Measurements from ENCODE around the gene SH3D21. TPM values are rescaled to one million over a fixed set of nuclear protein-coding genes. Genes with fewer than 3 reads are reported as not detected.
A peak's percentile ranks its signal among the peaks of the same experiment; 100 is the strongest.

The SH3D21 gene
- total RNA-seq = 1 to 10 TPM in 5 of 9 donors, under 1 TPM in 4; 0.38 to 3.1 (median 1.4) TPM
- polyA plus RNA-seq = 1 to 10 TPM in 1 of 2 donors, under 1 TPM in 1; 0.72 to 2.2 TPM
- long read RNA-seq, donor 1, partial matches to known transcripts = 0 of 3 reads
- long read RNA-seq, donor 1, other reads (novel, unspliced or antisense) = 3 of 3 reads
- long read RNA-seq, donor 2, partial matches to known transcripts = 0 of 2 reads
- long read RNA-seq, donor 2, other reads (novel, unspliced or antisense) = 2 of 2 reads
- long read RNA-seq, donor 3 = 0 reads

- H3K27ac ChIP-seq = peak within 1 kb of the TSS in 11 of 12 donors; percentile 65 to 87 (median 74)
- DNase-seq (peak in 4 of 5 donors; percentile 46 to 76 (median 51)), ATAC-seq (peak; percentile 23 to 63 (median 50))
- no peaks in the 10 kb centered on the region for H3K27me3 ChIP-seq
- H3K4me1 ChIP-seq = peaks cover 0 to 24% (median 16%) of the 10 kb centered on the region in 12 donors
- H3K4me3 ChIP-seq = peak within 1 kb of the TSS; percentile 63 to 95 (median 82)
- TF ChIP-seq, protein P1, sequence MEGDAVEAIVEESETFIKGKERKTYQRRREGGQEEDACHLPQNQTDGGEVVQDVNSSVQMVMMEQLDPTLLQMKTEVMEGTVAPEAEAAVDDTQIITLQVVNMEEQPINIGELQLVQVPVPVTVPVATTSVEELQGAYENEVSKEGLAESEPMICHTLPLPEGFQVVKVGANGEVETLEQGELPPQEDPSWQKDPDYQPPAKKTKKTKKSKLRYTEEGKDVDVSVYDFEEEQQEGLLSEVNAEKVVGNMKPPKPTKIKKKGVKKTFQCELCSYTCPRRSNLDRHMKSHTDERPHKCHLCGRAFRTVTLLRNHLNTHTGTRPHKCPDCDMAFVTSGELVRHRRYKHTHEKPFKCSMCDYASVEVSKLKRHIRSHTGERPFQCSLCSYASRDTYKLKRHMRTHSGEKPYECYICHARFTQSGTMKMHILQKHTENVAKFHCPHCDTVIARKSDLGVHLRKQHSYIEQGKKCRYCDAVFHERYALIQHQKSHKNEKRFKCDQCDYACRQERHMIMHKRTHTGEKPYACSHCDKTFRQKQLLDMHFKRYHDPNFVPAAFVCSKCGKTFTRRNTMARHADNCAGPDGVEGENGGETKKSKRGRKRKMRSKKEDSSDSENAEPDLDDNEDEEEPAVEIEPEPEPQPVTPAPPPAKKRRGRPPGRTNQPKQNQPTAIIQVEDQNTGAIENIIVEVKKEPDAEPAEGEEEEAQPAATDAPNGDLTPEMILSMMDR (IDR thresholded peaks at IDR 0.05) = peak in 4 of 12 donors; percentile 20 to 29 (median 29)
- no peak for TF ChIP-seq POLR2A (IDR thresholded peaks at IDR 0.05)
- WGBS, 4 donors = 3 to 13% (median 4%) methylated on average over 17 to 65 of the region's 65 CpGs
- intact Hi-C loops (cut with DNase I) = loop anchor here in 2 of 10 donors (5.0 kb wide), 2 partner anchors 61 to 116 kb away; no protein-coding TSS in a partner anchor
- peaks cover 0 to 39% (median 35%) of the 10 kb centered on the region in 9 donors for H3K36me3 ChIP-seq
- H3K9me3 ChIP-seq = no peaks in the 10 kb centered on the region
These were observed at the start of gene SH3D21 for GRCh38 chr1:36306210-36306901. Gene SH3D21 (plus strand): TSS chr1:36306368. CDS start chr1:36306421, 53 bp downstream.

GRCh38 chr1:36256558-36257374 is 49.4 kb upstream of the SH3D21 start:
- 68 to 75% (median 70%) methylated on average over 15 of the region's 15 CpGs for WGBS, 4 donors
- no peaks in the 10 kb centered on the region for H3K9me3 ChIP-seq
- no peaks in the 10 kb centered on the region for H3K27me3 ChIP-seq
- H3K36me3 ChIP-seq = peaks cover 0 to 54% (median 36%) of the 10 kb centered on the region in 9 donors
- H3K4me1 ChIP-seq = peaks cover 3 to 72% (median 61%) of the 10 kb centered on the region in 12 donors
- no peak overlapping the region for H3K4me3 ChIP-seq
- ATAC-seq (no peak), DNase-seq (no peak)
- TF ChIP-seq, protein P1 (IDR thresholded peaks at IDR 0.05) = no peak
- no peak for TF ChIP-seq POLR2A (IDR thresholded peaks at IDR 0.05)
- intact Hi-C loops (cut with DNase I) = no loop called here
- peak overlapping the region in 2 of 12 donors; percentile 32 to 45 for H3K27ac ChIP-seq

- H3K36me3 ChIP-seq = peaks cover 0 to 60% (median 39%) of the 10 kb centered on the region in 9 donors
- no peaks in the 10 kb centered on the region for H3K9me3 ChIP-seq
- ATAC-seq (peak in 3 of 4 donors; percentile 60 to 70 (median 67)), DNase-seq (no peak)
- H3K4me3 ChIP-seq = no peak overlapping the region
- H3K27me3 ChIP-seq = no peaks in the 10 kb centered on the region
- intact Hi-C loops (cut with DNase I) = no loop called here
- 84 to 92% (median 87%) methylated on average over 2 of the region's 2 CpGs for WGBS, 4 donors
- TF ChIP-seq POLR2A (IDR thresholded peaks at IDR 0.05) = no peak
- TF ChIP-seq, protein P1 (IDR thresholded peaks at IDR 0.05) = no peak
- H3K27ac ChIP-seq = peak overlapping the region in 2 of 12 donors; percentile 32 to 45
- peaks cover 3 to 72% (median 55%) of the 10 kb centered on the region in 12 donors for H3K4me1 ChIP-seq
These were observed 48.8 kb upstream of the SH3D21 start for GRCh38 chr1:36257375-36257767.
